ENCODE measurements around the gene CPSF3.

CPSF3 gene

DNA sequence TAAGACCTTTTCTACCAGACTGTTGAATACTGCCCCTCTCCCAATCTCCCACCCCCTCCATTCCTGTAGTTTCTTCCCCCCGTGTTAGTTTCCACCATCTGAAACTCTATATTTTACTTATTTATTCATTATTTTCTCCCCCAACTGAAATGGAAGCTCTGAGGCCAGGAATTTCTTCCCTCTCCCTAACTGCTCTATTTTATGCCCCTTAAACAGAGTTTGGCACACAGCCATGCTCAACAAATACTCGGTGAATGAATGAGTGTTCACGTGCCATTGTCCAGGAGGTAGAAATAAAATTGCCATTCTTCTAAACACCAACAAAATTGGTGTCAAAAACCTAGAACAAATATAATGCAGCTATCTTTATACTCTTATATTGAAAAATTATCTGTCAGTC, 5.7 kb upstream of the CPSF3 start:
- no peak for DNase-seq
- Histone ChIP-seq H3K36me3 (ENCODE audit: insufficient read depth, low read length) (peaks cover 33% of the 10 kb centered on the region), H3K9ac (ENCODE audit: low read depth, low read length) (no peak overlapping the region), H3K27me3 (ENCODE audit: insufficient read depth, low read length, poor library complexity) (no peaks in the 10 kb centered on the region), H3K27ac (ENCODE audit: low read length) (no peak overlapping the region), H4K20me1 (ENCODE audit: insufficient read depth, low read length) (peaks cover 26% of the 10 kb centered on the region), H2AFZ (ENCODE audit: low read depth, low read length) (no peak overlapping the region), H3K4me1 (ENCODE audit: insufficient read depth, low read length) (peaks cover 30% of the 10 kb centered on the region), H3K9me3 (ENCODE audit: insufficient read depth, low read length, severe bottlenecking) (no peaks in the 10 kb centered on the region), H3K79me2 (ENCODE audit: insufficient read depth, low read length) (peaks cover 73% of the 10 kb centered on the region), H3K4me3 (ENCODE audit: low read depth in 1 of 2, low read length in 2 of 2) (no peak overlapping the region), H3K4me2 (ENCODE audit: insufficient read depth, low read length) (no peak overlapping the region)
- ATAC-seq (ENCODE audit: insufficient read depth, low read depth) = no peak
- TF ChIP-seq, protein P1, sequence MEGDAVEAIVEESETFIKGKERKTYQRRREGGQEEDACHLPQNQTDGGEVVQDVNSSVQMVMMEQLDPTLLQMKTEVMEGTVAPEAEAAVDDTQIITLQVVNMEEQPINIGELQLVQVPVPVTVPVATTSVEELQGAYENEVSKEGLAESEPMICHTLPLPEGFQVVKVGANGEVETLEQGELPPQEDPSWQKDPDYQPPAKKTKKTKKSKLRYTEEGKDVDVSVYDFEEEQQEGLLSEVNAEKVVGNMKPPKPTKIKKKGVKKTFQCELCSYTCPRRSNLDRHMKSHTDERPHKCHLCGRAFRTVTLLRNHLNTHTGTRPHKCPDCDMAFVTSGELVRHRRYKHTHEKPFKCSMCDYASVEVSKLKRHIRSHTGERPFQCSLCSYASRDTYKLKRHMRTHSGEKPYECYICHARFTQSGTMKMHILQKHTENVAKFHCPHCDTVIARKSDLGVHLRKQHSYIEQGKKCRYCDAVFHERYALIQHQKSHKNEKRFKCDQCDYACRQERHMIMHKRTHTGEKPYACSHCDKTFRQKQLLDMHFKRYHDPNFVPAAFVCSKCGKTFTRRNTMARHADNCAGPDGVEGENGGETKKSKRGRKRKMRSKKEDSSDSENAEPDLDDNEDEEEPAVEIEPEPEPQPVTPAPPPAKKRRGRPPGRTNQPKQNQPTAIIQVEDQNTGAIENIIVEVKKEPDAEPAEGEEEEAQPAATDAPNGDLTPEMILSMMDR (IDR thresholded peaks at IDR 0.05; ENCODE audit: borderline replicate concordance, extremely low read depth, low read length, poor library complexity, severe bottlenecking) = no peak
- TF ChIP-seq EZH2 (IDR thresholded peaks at IDR 0.05; ENCODE audit: borderline replicate concordance, low read depth, low read length, severe bottlenecking) = no peak

DNA sequence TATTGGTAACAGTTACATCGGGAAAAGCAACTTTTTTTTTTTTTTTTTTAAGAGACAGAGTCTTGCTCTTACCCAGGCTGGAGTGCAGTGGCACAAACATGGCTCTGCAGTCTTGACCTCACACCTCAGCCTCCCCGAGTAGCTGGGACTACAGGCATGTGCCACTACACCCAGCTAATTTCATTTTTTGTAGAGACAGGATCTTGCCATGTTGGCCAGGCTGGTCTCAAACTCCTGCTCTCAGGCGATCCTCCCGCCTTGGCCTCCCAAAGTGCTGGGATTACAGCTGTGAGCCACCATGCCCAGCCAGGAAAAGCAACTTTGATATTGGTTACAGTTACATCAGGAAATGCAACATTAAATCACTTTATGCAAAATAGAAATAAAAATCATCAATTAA, 4.7 kb upstream of the CPSF3 start:
- no peak overlapping the region for H2AFZ ChIP-seq (ENCODE audit: low read depth, low read length)
- H3K4me3 ChIP-seq (ENCODE audit: low read depth in 1 of 2, low read length in 2 of 2) = no peak overlapping the region
- no peak overlapping the region for H3K9ac ChIP-seq (ENCODE audit: low read depth, low read length)
- no peak overlapping the region for H3K27ac ChIP-seq (ENCODE audit: low read length)
- no peak for TF ChIP-seq EZH2 (IDR thresholded peaks at IDR 0.05; ENCODE audit: borderline replicate concordance, low read depth, low read length, severe bottlenecking)
- TF ChIP-seq, protein P1 (IDR thresholded peaks at IDR 0.05; ENCODE audit: borderline replicate concordance, extremely low read depth, low read length, poor library complexity, severe bottlenecking) = no peak
- no peaks in the 10 kb centered on the region for H3K9me3 ChIP-seq (ENCODE audit: insufficient read depth, low read length, severe bottlenecking)
- no peak for ATAC-seq (ENCODE audit: insufficient read depth, low read depth)
- peaks cover 81% of the 10 kb centered on the region for H3K79me2 ChIP-seq (ENCODE audit: insufficient read depth, low read length)
- peaks cover 30% of the 10 kb centered on the region for H3K4me1 ChIP-seq (ENCODE audit: insufficient read depth, low read length)
- no peaks in the 10 kb centered on the region for H3K27me3 ChIP-seq (ENCODE audit: insufficient read depth, low read length, poor library complexity)
- no peak for DNase-seq
- H3K4me2 ChIP-seq (ENCODE audit: insufficient read depth, low read length) = no peak overlapping the region
- H3K36me3 ChIP-seq (ENCODE audit: insufficient read depth, low read length) = peaks cover 33% of the 10 kb centered on the region
- peaks cover 27% of the 10 kb centered on the region for H4K20me1 ChIP-seq (ENCODE audit: insufficient read depth, low read length)

DNA sequence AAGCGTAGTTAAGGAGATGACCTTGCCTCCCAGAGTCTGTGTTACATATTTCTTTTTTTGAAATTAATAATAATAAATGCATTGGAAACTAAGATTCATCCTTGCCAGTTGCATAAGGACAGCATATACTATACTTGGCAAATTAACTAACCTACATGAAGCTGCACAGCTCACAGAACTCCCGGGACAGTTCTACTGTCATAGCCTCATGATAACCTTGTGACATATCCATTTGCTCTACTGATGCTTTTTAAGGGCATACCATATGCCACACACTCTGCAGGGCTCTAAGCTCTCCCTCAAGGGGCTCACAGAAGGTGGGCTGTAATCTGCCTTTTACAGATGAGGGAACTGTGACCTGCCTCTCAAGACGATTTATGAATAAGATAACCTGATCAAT, 3.9 kb upstream of the CPSF3 start:
- Histone ChIP-seq H3K36me3 (ENCODE audit: insufficient read depth, low read length) (peaks cover 35% of the 10 kb centered on the region), H3K27me3 (ENCODE audit: insufficient read depth, low read length, poor library complexity) (no peaks in the 10 kb centered on the region), H3K27ac (ENCODE audit: low read length) (no peak overlapping the region), H3K4me2 (ENCODE audit: insufficient read depth, low read length) (peak overlapping the region; percentile 5; the same call in 1 of the 2 replicates), H3K9ac (ENCODE audit: low read depth, low read length) (no peak overlapping the region), H4K20me1 (ENCODE audit: insufficient read depth, low read length) (peaks cover 27% of the 10 kb centered on the region), H2AFZ (ENCODE audit: low read depth, low read length) (no peak overlapping the region), H3K4me3 (ENCODE audit: low read depth in 1 of 2, low read length in 2 of 2) (no peak overlapping the region), H3K4me1 (ENCODE audit: insufficient read depth, low read length) (peaks cover 35% of the 10 kb centered on the region), H3K9me3 (ENCODE audit: insufficient read depth, low read length, severe bottlenecking) (no peaks in the 10 kb centered on the region), H3K79me2 (ENCODE audit: insufficient read depth, low read length) (peaks cover 87% of the 10 kb centered on the region)
- no peak for TF ChIP-seq EZH2 (IDR thresholded peaks at IDR 0.05; ENCODE audit: borderline replicate concordance, low read depth, low read length, severe bottlenecking)
- TF ChIP-seq, protein P1 (IDR thresholded peaks at IDR 0.05; ENCODE audit: borderline replicate concordance, extremely low read depth, low read length, poor library complexity, severe bottlenecking) = no peak
- ATAC-seq (ENCODE audit: insufficient read depth, low read depth) (no peak), DNase-seq (no peak)

DNA sequence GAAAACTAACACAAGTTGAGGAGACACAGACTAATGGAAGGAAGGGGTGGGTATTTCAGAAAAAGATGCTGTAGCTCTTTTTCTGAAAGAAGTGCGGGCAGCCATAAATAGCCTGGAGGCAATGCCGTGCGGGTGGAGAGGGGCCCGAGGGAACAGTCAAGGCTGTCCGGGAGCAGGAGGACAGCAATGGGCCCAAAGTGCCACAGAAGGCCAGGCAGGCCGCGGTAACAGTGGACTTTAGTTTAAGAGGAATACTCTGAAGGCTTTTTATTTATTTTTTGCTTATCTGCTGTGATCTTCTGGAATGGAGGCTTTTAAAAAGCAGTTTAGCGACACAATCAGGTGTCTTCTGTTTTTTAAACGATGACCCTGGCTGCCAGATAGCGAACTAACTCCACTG, 3.0 kb upstream of the CPSF3 start:
- H2AFZ ChIP-seq (ENCODE audit: low read depth, low read length) = no peak overlapping the region
- no peak overlapping the region for H3K9ac ChIP-seq (ENCODE audit: low read depth, low read length)
- peaks cover 26% of the 10 kb centered on the region for H4K20me1 ChIP-seq (ENCODE audit: insufficient read depth, low read length)
- DNase-seq (no peak), ATAC-seq (ENCODE audit: insufficient read depth, low read depth) (no peak)
- peaks cover 44% of the 10 kb centered on the region for H3K4me1 ChIP-seq (ENCODE audit: insufficient read depth, low read length)
- no peak overlapping the region for H3K4me3 ChIP-seq (ENCODE audit: low read depth in 1 of 2, low read length in 2 of 2)
- peaks cover 94% of the 10 kb centered on the region for H3K79me2 ChIP-seq (ENCODE audit: insufficient read depth, low read length)
- TF ChIP-seq EZH2 (IDR thresholded peaks at IDR 0.05; ENCODE audit: borderline replicate concordance, low read depth, low read length, severe bottlenecking) = no peak
- TF ChIP-seq, protein P1 (IDR thresholded peaks at IDR 0.05; ENCODE audit: borderline replicate concordance, extremely low read depth, low read length, poor library complexity, severe bottlenecking) = no peak
- H3K27me3 ChIP-seq (ENCODE audit: insufficient read depth, low read length, poor library complexity) = no peaks in the 10 kb centered on the region
- H3K36me3 ChIP-seq (ENCODE audit: insufficient read depth, low read length) = peaks cover 34% of the 10 kb centered on the region
- peak overlapping the region; percentile 94 for H3K4me2 ChIP-seq (ENCODE audit: insufficient read depth, low read length)
- H3K27ac ChIP-seq (ENCODE audit: low read length) = no peak overlapping the region
- H3K9me3 ChIP-seq (ENCODE audit: insufficient read depth, low read length, severe bottlenecking) = no peaks in the 10 kb centered on the region
